ENCODE measurements around the gene ABI1. TPM values are rescaled to one million over a fixed set of nuclear protein-coding genes. Genes with fewer than 3 reads are reported as not detected.

Gene ABI1
- total RNA-seq, 1 donor from 2014 or later, result 43.1 TPM

DNA sequence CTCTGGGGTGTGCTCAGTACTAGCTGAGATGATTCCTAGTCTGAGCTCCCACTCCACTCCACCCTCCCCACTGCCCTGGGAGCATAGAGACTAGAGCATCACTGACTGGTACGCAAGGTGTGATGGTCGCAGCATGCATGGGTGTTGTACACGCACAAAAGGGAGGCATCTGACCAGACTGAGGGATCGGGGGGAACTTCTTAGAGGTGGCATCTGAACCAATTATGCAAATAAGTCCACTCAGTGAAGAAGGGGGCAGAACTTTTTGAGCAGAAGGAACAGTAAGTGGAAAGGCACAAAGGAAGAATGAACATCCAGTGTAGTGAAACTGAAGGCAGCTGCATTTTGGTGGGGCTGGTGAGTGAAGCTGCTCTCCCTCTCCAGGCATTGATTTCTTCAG is 137.7 kb downstream of the ABI1 start:
- Mint-ChIP-seq H3K4me1 (no peaks in the 10 kb centered on the region), H3K9me3 (no peaks in the 10 kb centered on the region), H3K27me3 (ENCODE audit: insufficient read depth, low read depth) (peaks cover 4% of the 10 kb centered on the region), H3K27ac (no peak overlapping the region), H3K36me3 (peaks cover 1% of the 10 kb centered on the region), H3K4me3 (no peak overlapping the region)
- H3K79me2 ChIP-seq (ENCODE audit: low read depth), result no peaks in the 10 kb centered on the region
- no peak for TF ChIP-seq EZH2phosphoT487 (IDR thresholded peaks at IDR 0.05)
- TF ChIP-seq, protein P1, sequence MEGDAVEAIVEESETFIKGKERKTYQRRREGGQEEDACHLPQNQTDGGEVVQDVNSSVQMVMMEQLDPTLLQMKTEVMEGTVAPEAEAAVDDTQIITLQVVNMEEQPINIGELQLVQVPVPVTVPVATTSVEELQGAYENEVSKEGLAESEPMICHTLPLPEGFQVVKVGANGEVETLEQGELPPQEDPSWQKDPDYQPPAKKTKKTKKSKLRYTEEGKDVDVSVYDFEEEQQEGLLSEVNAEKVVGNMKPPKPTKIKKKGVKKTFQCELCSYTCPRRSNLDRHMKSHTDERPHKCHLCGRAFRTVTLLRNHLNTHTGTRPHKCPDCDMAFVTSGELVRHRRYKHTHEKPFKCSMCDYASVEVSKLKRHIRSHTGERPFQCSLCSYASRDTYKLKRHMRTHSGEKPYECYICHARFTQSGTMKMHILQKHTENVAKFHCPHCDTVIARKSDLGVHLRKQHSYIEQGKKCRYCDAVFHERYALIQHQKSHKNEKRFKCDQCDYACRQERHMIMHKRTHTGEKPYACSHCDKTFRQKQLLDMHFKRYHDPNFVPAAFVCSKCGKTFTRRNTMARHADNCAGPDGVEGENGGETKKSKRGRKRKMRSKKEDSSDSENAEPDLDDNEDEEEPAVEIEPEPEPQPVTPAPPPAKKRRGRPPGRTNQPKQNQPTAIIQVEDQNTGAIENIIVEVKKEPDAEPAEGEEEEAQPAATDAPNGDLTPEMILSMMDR (IDR thresholded peaks at IDR 0.05), result no peak
- no peak for TF ChIP-seq EZH2 (IDR thresholded peaks at IDR 0.05)
- no peaks in the 10 kb centered on the region for H3K36me3 ChIP-seq
- H3K27ac ChIP-seq, result no peak overlapping the region
- H3K9me3 ChIP-seq (ENCODE audit: low read depth), result no peaks in the 10 kb centered on the region
- no peaks in the 10 kb centered on the region for H4K20me1 ChIP-seq (ENCODE audit: low read depth)
- no peaks in the 10 kb centered on the region for H3K27me3 ChIP-seq
- no peaks in the 10 kb centered on the region for H3K4me1 ChIP-seq
- H3K4me3 ChIP-seq, result no peak overlapping the region
- no peak overlapping the region for H3K9ac ChIP-seq
- DNase-seq (ENCODE audit: low spot score), result no peak
- H3K4me2 ChIP-seq, result no peak overlapping the region
- no peak overlapping the region for H2AFZ ChIP-seq (replicated peaks)
- H3F3A ChIP-seq (ENCODE audit: low read depth), result no peaks in the 10 kb centered on the region

DNA sequence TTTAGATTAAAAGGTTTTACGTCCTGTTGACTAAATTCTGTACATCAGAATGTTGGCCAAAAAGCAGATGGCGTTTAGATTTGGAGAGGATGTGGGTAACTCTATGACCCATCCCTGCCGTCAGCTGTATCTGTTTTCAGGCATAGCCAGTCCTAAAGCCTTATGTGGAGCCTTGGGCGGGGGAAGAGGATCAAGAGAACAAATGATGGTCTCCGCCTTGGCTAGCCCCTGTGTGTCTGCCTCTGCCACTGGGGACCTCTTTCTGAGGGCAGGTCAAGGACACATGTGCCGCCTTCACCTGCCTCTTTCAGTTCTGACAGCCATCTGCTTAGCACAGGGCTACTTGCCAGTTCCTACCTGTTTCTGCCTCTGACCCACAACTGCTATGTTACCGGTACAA is 139.2 kb downstream of the ABI1 start:
- H3K36me3 ChIP-seq, result no peaks in the 10 kb centered on the region
- H2AFZ ChIP-seq (replicated peaks), result no peak overlapping the region
- no peaks in the 10 kb centered on the region for H4K20me1 ChIP-seq (ENCODE audit: low read depth)
- H3K27me3 ChIP-seq, result no peaks in the 10 kb centered on the region
- H3K79me2 ChIP-seq (ENCODE audit: low read depth), result no peaks in the 10 kb centered on the region
- H3K9ac ChIP-seq, result no peak overlapping the region
- no peaks in the 10 kb centered on the region for H3K9me3 ChIP-seq (ENCODE audit: low read depth)
- no peaks in the 10 kb centered on the region for H3K4me1 Mint-ChIP-seq
- no peak overlapping the region for H3K4me3 ChIP-seq
- no peak overlapping the region for H3K27ac Mint-ChIP-seq
- H3K4me2 ChIP-seq, result no peak overlapping the region
- no peaks in the 10 kb centered on the region for H3F3A ChIP-seq (ENCODE audit: low read depth)
- H3K27ac ChIP-seq, result no peak overlapping the region
- H3K36me3 Mint-ChIP-seq, result peaks cover 1% of the 10 kb centered on the region
- no peak overlapping the region for H3K4me3 Mint-ChIP-seq
- no peaks in the 10 kb centered on the region for H3K9me3 Mint-ChIP-seq
- TF ChIP-seq EZH2 (IDR thresholded peaks at IDR 0.05) (no peak), EZH2phosphoT487 (IDR thresholded peaks at IDR 0.05) (no peak)
- TF ChIP-seq, protein P1 (IDR thresholded peaks at IDR 0.05), result no peak
- DNase-seq (ENCODE audit: low spot score), result no peak
- H3K4me1 ChIP-seq, result no peaks in the 10 kb centered on the region
- H3K27me3 Mint-ChIP-seq (ENCODE audit: insufficient read depth, low read depth), result no peaks in the 10 kb centered on the region

DNA sequence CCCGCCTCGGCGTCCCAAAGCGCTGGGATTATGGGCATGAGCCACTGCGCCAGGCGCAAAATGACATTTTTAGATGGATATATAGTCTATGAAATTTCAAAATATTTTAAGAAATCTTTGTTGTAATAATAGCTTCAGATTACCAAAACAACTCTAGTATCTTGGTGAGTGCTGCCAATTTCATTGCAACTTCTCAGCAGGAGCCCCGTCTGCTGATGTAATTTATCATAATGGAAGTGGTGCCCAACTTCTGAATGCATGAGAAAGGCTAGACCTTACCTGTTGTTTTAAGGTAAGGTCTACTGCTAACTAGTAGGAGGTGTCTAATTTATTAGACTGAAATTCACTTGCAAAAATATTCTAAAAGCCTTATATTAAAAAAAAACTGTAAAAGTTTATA is 143.3 kb downstream of the ABI1 start:
- H3K4me3 Mint-ChIP-seq, result no peak overlapping the region
- no peaks in the 10 kb centered on the region for H3K79me2 ChIP-seq (ENCODE audit: low read depth)
- no peaks in the 10 kb centered on the region for H3K4me1 ChIP-seq
- H3F3A ChIP-seq (ENCODE audit: low read depth), result no peaks in the 10 kb centered on the region
- H4K20me1 ChIP-seq (ENCODE audit: low read depth), result no peaks in the 10 kb centered on the region
- H3K36me3 Mint-ChIP-seq, result peaks cover 10% of the 10 kb centered on the region
- TF ChIP-seq, protein P1 (IDR thresholded peaks at IDR 0.05), result no peak
- no peak for TF ChIP-seq EZH2phosphoT487 (IDR thresholded peaks at IDR 0.05)
- H3K9me3 ChIP-seq (ENCODE audit: low read depth), result no peaks in the 10 kb centered on the region
- no peak overlapping the region for H3K9ac ChIP-seq
- H3K27me3 Mint-ChIP-seq (ENCODE audit: insufficient read depth, low read depth), result no peaks in the 10 kb centered on the region
- no peaks in the 10 kb centered on the region for H3K9me3 Mint-ChIP-seq
- H3K27me3 ChIP-seq, result no peaks in the 10 kb centered on the region
- H3K36me3 ChIP-seq, result no peaks in the 10 kb centered on the region
- H3K27ac ChIP-seq, result no peak overlapping the region
- no peak overlapping the region for H3K4me3 ChIP-seq
- DNase-seq (ENCODE audit: low spot score), result no peak
- H2AFZ ChIP-seq (replicated peaks), result no peak overlapping the region
- H3K27ac Mint-ChIP-seq, result no peak overlapping the region
- no peak overlapping the region for H3K4me2 ChIP-seq
- no peaks in the 10 kb centered on the region for H3K4me1 Mint-ChIP-seq

DNA sequence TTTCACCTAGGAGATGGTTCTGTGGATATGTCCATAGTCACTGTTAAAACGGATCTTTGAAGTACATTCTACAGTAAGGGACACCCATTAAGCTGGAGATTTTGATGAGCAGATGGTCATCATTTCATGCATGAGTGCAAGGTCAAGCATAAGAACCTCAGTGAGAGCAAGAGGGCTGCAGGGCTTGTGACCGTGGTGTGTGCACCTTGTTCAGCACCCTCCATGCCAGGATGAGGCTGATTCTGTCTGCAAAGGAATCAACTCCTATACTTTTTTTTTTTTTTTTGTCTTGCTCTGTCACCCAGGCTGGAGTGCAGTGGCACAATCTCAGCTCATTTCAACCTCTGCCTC is 145.6 kb downstream of the ABI1 start:
- H3F3A ChIP-seq (ENCODE audit: low read depth), result no peaks in the 10 kb centered on the region
- Mint-ChIP-seq H3K27ac (no peak overlapping the region), H3K4me1 (no peaks in the 10 kb centered on the region), H3K4me3 (no peak overlapping the region), H3K27me3 (ENCODE audit: insufficient read depth, low read depth) (no peaks in the 10 kb centered on the region), H3K9me3 (no peaks in the 10 kb centered on the region), H3K36me3 (peaks cover 10% of the 10 kb centered on the region)
- H3K4me1 ChIP-seq, result no peaks in the 10 kb centered on the region
- no peak for DNase-seq (ENCODE audit: low spot score)
- H3K4me3 ChIP-seq, result no peak overlapping the region
- no peak overlapping the region for H3K27ac ChIP-seq
- H3K79me2 ChIP-seq (ENCODE audit: low read depth), result no peaks in the 10 kb centered on the region
- H2AFZ ChIP-seq (replicated peaks), result no peak overlapping the region
- no peaks in the 10 kb centered on the region for H3K36me3 ChIP-seq
- no peaks in the 10 kb centered on the region for H3K9me3 ChIP-seq (ENCODE audit: low read depth)
- H3K9ac ChIP-seq, result no peak overlapping the region
- H3K4me2 ChIP-seq, result no peak overlapping the region
- no peaks in the 10 kb centered on the region for H4K20me1 ChIP-seq (ENCODE audit: low read depth)
- H3K27me3 ChIP-seq, result no peaks in the 10 kb centered on the region
- no peak for TF ChIP-seq EZH2 (IDR thresholded peaks at IDR 0.05)
- TF ChIP-seq, protein P1 (IDR thresholded peaks at IDR 0.05), result no peak
- TF ChIP-seq EZH2phosphoT487 (IDR thresholded peaks at IDR 0.05), result no peak
